HFFc6 (cell line): ENCODE results near the gene B3GNT5. TPM values are rescaled to one million over a fixed set of nuclear protein-coding genes. Genes with fewer than 3 reads are reported as not detected.
A peak's percentile ranks its signal among the peaks of the same experiment; 100 is the strongest.

Experiments used
- DNase-seq: peaks from one replicate; pipeline ENCODE4 v3.0.0-alpha.2; 2018
- H3K27ac Mint-ChIP-seq: 2 replicates; pipeline ENCODE4 v1.8.0; 2020; ENCODE audit warnings: mild to moderate bottlenecking, mixed read lengths
- H3K27me3 Mint-ChIP-seq: 2 replicates; pipeline ENCODE4 v1.8.0; 2021; ENCODE audit warnings: mild to moderate bottlenecking, moderate library complexity, mixed read lengths; ENCODE audit not compliant: insufficient read depth
- H3K36me3 Mint-ChIP-seq: 2 replicates; pipeline ENCODE4 v1.8.0; 2021; ENCODE audit warnings: low read depth, mixed read lengths
- H3K4me1 Mint-ChIP-seq: 2 replicates; pipeline ENCODE4 v1.8.0; 2020; ENCODE audit warnings: low read depth, mixed read lengths
- H3K4me3 Mint-ChIP-seq: 2 replicates; pipeline ENCODE4 v1.8.0; 2020; ENCODE audit warnings: mild to moderate bottlenecking, moderate library complexity, mixed read lengths
- H3K9me3 Mint-ChIP-seq: 2 replicates; pipeline ENCODE4 v1.8.0; 2020; ENCODE audit warnings: mild to moderate bottlenecking, mixed read lengths
- CTCF ChIP-seq: fragments of 200-600 bp; sonication (generic); IDR thresholded peaks from 2 replicates; pipeline ENCODE4 v1.5.0; 2021; ENCODE audit warnings: antibody characterized with exemption, mild to moderate bottlenecking
- total RNA-seq, 6 experiments: library from RNA; stranded (reverse); fragmentation: NEBNext Ultra II Directional; extraction: Animal tissue kit (Norgen Biotek cat#: 25700); gene quantifications; 2 replicates in 1 of 6; 3 replicates in 5 of 6; pipeline ENCODE4 v1.2.3, GENCODE V29; 2021

The B3GNT5 gene
- total RNA-seq, 6 experiments from 2014 or later = not detected

DNA sequence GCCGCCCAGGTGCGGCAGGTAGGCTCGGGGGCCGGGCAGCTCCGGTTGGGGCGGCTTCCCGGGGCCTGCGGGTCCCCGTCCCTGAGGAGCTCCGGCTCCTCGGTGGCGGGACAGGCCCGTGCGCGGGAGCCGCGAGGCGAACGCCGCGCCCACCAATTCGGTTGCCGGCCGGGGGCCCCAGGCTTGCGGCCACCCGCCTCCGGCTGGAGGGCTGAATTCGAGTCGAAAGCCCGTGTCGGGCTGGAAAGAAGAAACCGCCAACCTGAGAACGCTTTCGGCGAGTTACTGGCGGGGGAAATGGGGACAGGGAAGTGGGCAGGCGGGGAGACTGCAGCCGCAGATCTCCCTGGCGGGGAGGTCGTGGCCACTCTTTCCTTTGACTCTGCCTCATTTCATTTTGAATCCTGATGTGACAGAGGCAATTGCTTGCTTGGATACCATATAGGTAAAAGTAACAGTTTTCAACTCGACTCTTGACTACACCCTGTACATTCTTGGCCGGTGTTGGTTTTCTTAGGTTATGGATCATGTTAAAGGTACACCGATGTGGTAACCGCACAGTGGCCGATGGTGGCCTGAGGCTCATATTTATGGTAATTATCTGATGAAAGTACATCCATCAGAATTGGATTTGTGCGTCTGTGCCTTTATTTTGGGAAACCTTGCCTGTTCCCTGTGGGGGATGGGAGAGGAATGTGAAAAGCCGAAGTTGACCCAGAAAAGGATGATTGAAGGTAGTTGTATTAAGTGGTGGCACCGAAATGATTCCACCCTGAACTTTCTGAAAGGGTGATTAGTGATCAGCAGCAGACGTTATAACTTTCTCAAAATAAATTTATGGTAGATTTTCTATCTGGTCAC lies 1.7 kb downstream of the B3GNT5 start:
- Mint-ChIP-seq H3K9me3 (peaks cover 4% of the 10 kb centered on the region; the same call in 1 of the 2 replicates), H3K27ac (no peak overlapping the region), H3K36me3 (peaks cover 7% of the 10 kb centered on the region; the same call in 1 of the 2 replicates), H3K4me3 (peak overlapping the region; percentile 11; the same call in 1 of the 2 replicates), H3K4me1 (no peaks in the 10 kb centered on the region), H3K27me3 (peaks cover 38% of the 10 kb centered on the region)
- DNase-seq = no peak
- TF ChIP-seq CTCF = no peak

DNA sequence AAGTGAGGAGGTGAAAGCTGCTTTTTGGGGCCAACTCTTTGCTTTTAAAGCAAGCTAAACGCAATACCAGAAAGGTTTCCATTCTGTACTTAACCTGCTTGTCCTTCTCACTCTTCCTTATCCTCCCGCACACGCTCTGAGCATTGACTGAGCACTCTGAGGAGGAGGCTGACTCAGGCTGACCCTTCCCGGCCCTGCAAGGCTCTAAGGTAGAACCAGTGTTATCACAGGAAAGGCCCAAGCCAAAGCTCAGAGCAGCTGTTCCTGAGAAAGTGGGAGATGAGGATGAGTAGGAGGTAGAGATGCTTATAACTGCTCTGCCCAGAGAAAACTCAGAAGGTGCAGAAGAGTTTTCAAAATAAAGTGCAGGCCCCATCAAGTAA lies 2.3 kb downstream of the B3GNT5 start:
- H3K36me3 Mint-ChIP-seq = peaks cover 7% of the 10 kb centered on the region; the same call in 1 of the 2 replicates
- H3K4me1 Mint-ChIP-seq = no peaks in the 10 kb centered on the region
- H3K27ac Mint-ChIP-seq = no peak overlapping the region
- H3K27me3 Mint-ChIP-seq = peaks cover 32% of the 10 kb centered on the region
- no peak overlapping the region for H3K4me3 Mint-ChIP-seq
- peaks cover 4% of the 10 kb centered on the region; the same call in 1 of the 2 replicates for H3K9me3 Mint-ChIP-seq
- DNase-seq = no peak
- no peak for TF ChIP-seq CTCF

DNA sequence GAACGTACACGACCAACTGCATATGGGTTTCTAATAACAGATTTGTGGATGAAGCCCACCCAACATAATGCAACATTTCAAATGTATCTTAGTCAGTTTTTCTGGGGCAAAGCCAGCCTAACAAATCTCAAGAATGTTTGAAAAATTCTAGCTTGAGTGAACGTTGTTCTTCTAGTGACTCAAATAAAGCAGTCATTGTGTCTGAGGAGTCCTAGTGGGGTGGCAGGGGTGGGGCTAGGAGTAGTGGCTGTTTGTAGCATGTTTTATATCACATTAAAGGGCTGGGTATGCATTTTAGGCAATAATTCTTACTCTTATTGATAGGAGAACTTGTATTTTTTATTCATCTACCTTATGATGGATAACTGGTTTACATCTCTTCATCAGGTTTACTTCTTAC lies 6.0 kb downstream of the B3GNT5 start:
- DNase-seq = no peak
- no peak for TF ChIP-seq CTCF
- Mint-ChIP-seq H3K4me3 (no peak overlapping the region), H3K9me3 (peaks cover 4% of the 10 kb centered on the region; the same call in 1 of the 2 replicates), H3K4me1 (no peaks in the 10 kb centered on the region), H3K27me3 (peaks cover 38% of the 10 kb centered on the region), H3K27ac (no peak overlapping the region), H3K36me3 (peaks cover 7% of the 10 kb centered on the region; the same call in 1 of the 2 replicates)

DNA sequence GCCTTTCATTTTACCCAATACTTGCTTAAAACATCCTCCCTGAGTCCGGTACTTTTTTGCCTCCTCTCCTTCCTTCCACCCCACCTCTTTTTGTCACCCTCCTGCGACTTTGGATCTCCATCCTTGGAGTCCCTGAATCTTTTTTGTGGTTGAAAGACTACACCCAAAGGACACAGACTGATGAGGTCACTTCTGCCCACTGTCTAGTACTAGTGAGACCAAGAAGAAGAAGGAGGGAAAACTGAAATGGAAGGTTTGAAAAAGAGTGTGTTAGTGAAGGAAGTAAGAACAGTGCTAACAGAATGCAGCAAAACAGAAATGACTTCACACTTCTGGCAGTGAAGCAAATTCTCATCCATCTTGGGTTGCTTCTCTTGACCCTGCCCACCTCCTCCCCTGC lies 6.6 kb downstream of the B3GNT5 start:
- Mint-ChIP-seq H3K27ac (no peak overlapping the region), H3K9me3 (peaks cover 4% of the 10 kb centered on the region; the same call in 1 of the 2 replicates), H3K27me3 (peaks cover 37% of the 10 kb centered on the region), H3K36me3 (peaks cover 7% of the 10 kb centered on the region; the same call in 1 of the 2 replicates), H3K4me3 (no peak overlapping the region), H3K4me1 (no peaks in the 10 kb centered on the region)
- TF ChIP-seq CTCF = no peak
- no peak for DNase-seq

DNA sequence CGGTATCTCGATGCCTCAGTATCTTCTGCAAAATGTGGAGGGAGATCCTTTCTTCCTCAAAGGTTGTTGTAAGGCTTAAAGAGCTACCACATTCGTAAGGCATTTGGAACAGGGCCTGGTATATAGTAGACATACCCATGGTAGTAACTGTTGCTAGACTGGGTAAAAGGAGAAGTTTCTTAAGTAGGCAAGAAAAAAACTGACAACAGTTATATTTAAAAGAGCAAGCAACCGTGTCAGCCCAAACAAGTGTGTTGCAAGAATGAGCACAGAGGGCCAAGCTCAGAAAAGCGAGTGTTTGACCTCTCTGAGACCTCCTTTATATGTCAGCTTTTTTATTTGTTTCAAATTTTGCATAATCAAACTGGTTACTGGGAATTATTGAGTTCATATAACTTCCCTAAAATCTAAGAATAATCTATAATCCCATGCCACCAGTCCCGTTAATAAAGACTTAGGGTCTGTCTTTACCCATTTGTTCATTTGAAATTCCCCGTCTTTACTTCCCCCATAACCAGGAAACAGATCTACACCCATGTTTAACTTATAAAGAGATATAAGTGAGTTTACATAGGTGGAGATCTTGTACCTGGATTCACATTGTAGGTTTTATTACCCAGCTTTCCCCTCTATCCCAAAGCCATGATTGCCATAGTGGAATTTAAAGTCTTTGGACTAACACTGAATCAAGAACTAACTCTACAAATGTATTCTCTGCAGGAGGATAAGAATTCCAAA lies 7.3 kb downstream of the B3GNT5 start:
- peaks cover 30% of the 10 kb centered on the region for H3K27me3 Mint-ChIP-seq
- H3K4me3 Mint-ChIP-seq = no peak overlapping the region
- H3K36me3 Mint-ChIP-seq = peaks cover 1% of the 10 kb centered on the region; the same call in 1 of the 2 replicates
- TF ChIP-seq CTCF = no peak
- no peak for DNase-seq
- no peaks in the 10 kb centered on the region for H3K4me1 Mint-ChIP-seq
- H3K9me3 Mint-ChIP-seq = no peaks in the 10 kb centered on the region
- no peak overlapping the region for H3K27ac Mint-ChIP-seq
